Naive B cell (primary cell): ENCODE measurements around the gene IFTAP. TPM values are rescaled to one million over a fixed set of nuclear protein-coding genes. Genes with fewer than 3 reads are reported as not detected.
A peak's percentile ranks its signal among the peaks of the same experiment; 100 is the strongest.
"Not testable (repeated sequence)": the region's sequence is repeated elsewhere in the genome, so short reads cannot be mapped to it uniquely, and the experiment has no call there.

Source experiments
- ATAC-seq, 2 donors: fragments of 150-1000 bp; cut with Tn5 transposase; 2 replicates each; pipeline ENCODE4 v1.10.0; 2021; ENCODE audit warnings: low read depth in 2 of 2, mild to moderate bottlenecking in 2 of 2, moderate library complexity in 2 of 2
- DNase-seq: peaks from one replicate; pipeline ENCODE4 v3.0.0; 2022
- H3K27ac Mint-ChIP-seq, 6 donors: one replicate each; pipeline ENCODE4 v1.8.0; 2020 to 2022; ENCODE audit warnings: mild to moderate bottlenecking in 6 of 6, mixed read lengths in 6 of 6, moderate library complexity in 5 of 6, inconsistent platforms in 2 of 6
- H3K27me3 Mint-ChIP-seq, 3 donors: one replicate each; pipeline ENCODE4 v1.8.0; 2021 to 2022; ENCODE audit warnings: mixed read lengths in 3 of 3, mild to moderate bottlenecking in 1 of 3
- H3K36me3 Mint-ChIP-seq, 2 donors: one replicate each; pipeline ENCODE4 v1.8.0; 2020 to 2022; ENCODE audit warnings: mixed read lengths in 2 of 2, inconsistent platforms in 1 of 2, mild to moderate bottlenecking in 1 of 2
- H3K4me1 Mint-ChIP-seq, 3 donors: one replicate each; pipeline ENCODE4 v1.8.0; 2020 to 2022; ENCODE audit warnings: mixed read lengths in 3 of 3, inconsistent platforms in 1 of 3, mild to moderate bottlenecking in 1 of 3, moderate library complexity in 1 of 3
- H3K4me3 Mint-ChIP-seq, 8 donors: one replicate each; pipeline ENCODE4 v1.8.0; 2020 to 2022; ENCODE audit warnings: mild to moderate bottlenecking in 8 of 8, mixed read lengths in 8 of 8, moderate library complexity in 8 of 8, inconsistent platforms in 2 of 8
- H3K9me3 Mint-ChIP-seq, 7 donors: one replicate each; pipeline ENCODE4 v1.8.0; 2020 to 2022; ENCODE audit warnings: mixed read lengths in 7 of 7, mild to moderate bottlenecking in 5 of 7, inconsistent platforms in 2 of 7, moderate library complexity in 1 of 7
- polyA plus RNA-seq, 6 donors: library from polyadenylated mRNA; unstranded; fragments of 300-500 nt; fragmentation: Illumina TruSeq; gene quantifications; one replicate each; pipeline ENCODE4 v1.2.3, GENCODE V29; 2021; ENCODE audit warnings: low read depth in 6 of 6

IFTAP gene
- polyA plus RNA-seq: 1 to 10 TPM in 4 of 6 donors, under 1 TPM in 1, not detected in 1; 0.46 to 4.0 (median 2.1) TPM

GRCh38 chr11:36594316-36594989 lies at the start of gene IFTAP:
IFTAP (plus strand) TSS chr11:36594502; CDS start chr11:36610104, 15,602 bp downstream.
- Mint-ChIP-seq H3K27me3 (peaks cover 35 to 51% (median 39%) of the 10 kb centered on the region in 3 donors), H3K27ac (peak within 1 kb of the TSS in 4 of 6 donors; percentile 40 to 88 (median 58)), H3K4me1 (peaks cover 9 to 17% (median 11%) of the 10 kb centered on the region in 3 donors), H3K36me3 (no peaks in the 10 kb centered on the region), H3K9me3 (no peaks in the 10 kb centered on the region), H3K4me3 (peak within 1 kb of the TSS; percentile 80 to 95 (median 92))
- DNase-seq: peak; percentile 21
- ATAC-seq: peak; percentile 45 to 67

GRCh38 chr11:36550385-36551115 lies 43.8 kb upstream of the IFTAP start:
- H3K36me3 Mint-ChIP-seq: peaks cover 0 to 7% of the 10 kb centered on the region in 2 donors
- H3K27me3 Mint-ChIP-seq: peaks cover 0 to 8% (median 0%) of the 10 kb centered on the region in 3 donors
- peaks cover 0 to 12% (median 4%) of the 10 kb centered on the region in 7 donors for H3K9me3 Mint-ChIP-seq
- H3K4me1 Mint-ChIP-seq: no peaks in the 10 kb centered on the region
- DNase-seq (no peak), ATAC-seq (no peak)
- no peak overlapping the region for H3K4me3 Mint-ChIP-seq
- H3K27ac Mint-ChIP-seq: no peak overlapping the region

GRCh38 chr11:36557390-36557789 lies 36.9 kb upstream of the IFTAP start:
- not testable (repeated sequence) for H3K4me3 Mint-ChIP-seq, H3K4me1 Mint-ChIP-seq, ATAC-seq, DNase-seq, H3K36me3 Mint-ChIP-seq, H3K27ac Mint-ChIP-seq, H3K27me3 Mint-ChIP-seq
- peaks cover 0 to 24% (median 5%) of the 10 kb centered on the region in 7 donors for H3K9me3 Mint-ChIP-seq

- no peaks in the 10 kb centered on the region for H3K36me3 Mint-ChIP-seq
- ATAC-seq: no peak
- H3K9me3 Mint-ChIP-seq: peaks cover 0 to 24% (median 5%) of the 10 kb centered on the region in 7 donors
- DNase-seq: no peak
- no peak overlapping the region for H3K4me3 Mint-ChIP-seq
- no peak overlapping the region for H3K27ac Mint-ChIP-seq
- peaks cover 0 to 2% (median 0%) of the 10 kb centered on the region in 3 donors for H3K4me1 Mint-ChIP-seq
- peaks cover 0 to 5% (median 0%) of the 10 kb centered on the region in 3 donors for H3K27me3 Mint-ChIP-seq
Measured at GRCh38 chr11:36557991-36558390, 36.3 kb upstream of the IFTAP start.

GRCh38 chr11:36558571-36559413 lies 35.5 kb upstream of the IFTAP start:
- Mint-ChIP-seq H3K9me3 (peaks cover 0 to 24% (median 5%) of the 10 kb centered on the region in 7 donors), H3K27ac (no peak overlapping the region), H3K4me3 (no peak overlapping the region), H3K27me3 (peaks cover 0 to 5% (median 0%) of the 10 kb centered on the region in 3 donors), H3K36me3 (no peaks in the 10 kb centered on the region), H3K4me1 (peaks cover 0 to 2% (median 0%) of the 10 kb centered on the region in 3 donors)
- DNase-seq: no peak
- ATAC-seq: no peak

- peak in 1 of 2 donors; percentile 61 for ATAC-seq
- H3K36me3 Mint-ChIP-seq: no peaks in the 10 kb centered on the region
- peaks cover 0 to 7% (median 0%) of the 10 kb centered on the region in 7 donors for H3K9me3 Mint-ChIP-seq
- H3K27ac Mint-ChIP-seq: no peak overlapping the region
- H3K27me3 Mint-ChIP-seq: peaks cover 24 to 39% (median 35%) of the 10 kb centered on the region in 3 donors
- DNase-seq: peak; percentile 24
- H3K4me3 Mint-ChIP-seq: peak overlapping the region; percentile 11 to 77 (median 70)
- peaks cover 5 to 9% (median 8%) of the 10 kb centered on the region in 3 donors for H3K4me1 Mint-ChIP-seq
Measured at GRCh38 chr11:36564376-36565030, 29.8 kb upstream of the IFTAP start.

GRCh38 chr11:36565031-36565610 lies 29.2 kb upstream of the IFTAP start:
- no peak overlapping the region for H3K27ac Mint-ChIP-seq
- peaks cover 0 to under 1% (median 0%) of the 10 kb centered on the region in 7 donors for H3K9me3 Mint-ChIP-seq
- H3K4me3 Mint-ChIP-seq: peak overlapping the region in 4 of 8 donors; percentile 61 to 77 (median 73)
- ATAC-seq (no peak), DNase-seq (no peak)
- no peaks in the 10 kb centered on the region for H3K36me3 Mint-ChIP-seq
- peaks cover 24 to 39% (median 35%) of the 10 kb centered on the region in 3 donors for H3K27me3 Mint-ChIP-seq
- peaks cover 5 to 9% (median 8%) of the 10 kb centered on the region in 3 donors for H3K4me1 Mint-ChIP-seq

- Mint-ChIP-seq H3K9me3 (no peaks in the 10 kb centered on the region), H3K4me3 (no peak overlapping the region), H3K4me1 (peaks cover 5 to 9% (median 8%) of the 10 kb centered on the region in 3 donors), H3K27ac (no peak overlapping the region), H3K27me3 (peaks cover 30 to 43% (median 40%) of the 10 kb centered on the region in 3 donors), H3K36me3 (no peaks in the 10 kb centered on the region)
- no peak for ATAC-seq
- no peak for DNase-seq
Measured at GRCh38 chr11:36566407-36567053, 27.8 kb upstream of the IFTAP start.

- Mint-ChIP-seq H3K27ac (peak within 1 kb of the TSS in 1 of 6 donors; percentile 52), H3K4me1 (peaks cover 5 to 9% (median 8%) of the 10 kb centered on the region in 3 donors), H3K27me3 (peaks cover 41 to 55% (median 51%) of the 10 kb centered on the region in 3 donors), H3K4me3 (no peak within 1 kb of the TSS), H3K36me3 (no peaks in the 10 kb centered on the region), H3K9me3 (no peaks in the 10 kb centered on the region)
- DNase-seq (no peak), ATAC-seq (no peak)
Measured at GRCh38 chr11:36567694-36568093, 26.6 kb upstream of the IFTAP start, which contains the start of gene RAG1. RAG1 (plus strand) TSS chr11:36568007; CDS start chr11:36573305, 5,298 bp downstream.

GRCh38 chr11:36569095-36569494 lies 25.2 kb upstream of the IFTAP start:
- Mint-ChIP-seq H3K27ac (peak overlapping the region in 1 of 6 donors; percentile 68), H3K4me3 (no peak overlapping the region), H3K9me3 (no peaks in the 10 kb centered on the region), H3K27me3 (peaks cover 49 to 62% (median 56%) of the 10 kb centered on the region in 3 donors), H3K4me1 (peaks cover 8 to 10% (median 9%) of the 10 kb centered on the region in 3 donors), H3K36me3 (peaks cover 5 to 6% of the 10 kb centered on the region in 2 donors)
- DNase-seq (no peak), ATAC-seq (no peak)

- peaks cover 7 to 18% of the 10 kb centered on the region in 2 donors for H3K36me3 Mint-ChIP-seq
- no peak overlapping the region for H3K27ac Mint-ChIP-seq
- DNase-seq: no peak
- no peak for ATAC-seq
- peaks cover 0 to 8% (median 0%) of the 10 kb centered on the region in 3 donors for H3K4me1 Mint-ChIP-seq
- no peaks in the 10 kb centered on the region for H3K9me3 Mint-ChIP-seq
- H3K27me3 Mint-ChIP-seq: peaks cover 37 to 46% (median 37%) of the 10 kb centered on the region in 3 donors
- H3K4me3 Mint-ChIP-seq: peak overlapping the region in 1 of 8 donors; percentile 45
Measured at GRCh38 chr11:36574486-36574885, 19.8 kb upstream of the IFTAP start.
